T-cell (primary cell): ENCODE results near the gene JARID2. TPM values are rescaled to one million over a fixed set of nuclear protein-coding genes. Genes with fewer than 3 reads are reported as not detected.
A peak's percentile ranks its signal among the peaks of the same experiment; 100 is the strongest.

Experiments used
- ATAC-seq, 4 experiments: fragments of 200-7000 bp in 3 of 4; fragments of 150-1000 bp in 1 of 4; cut with Tn5 transposase; replicated peaks in 1 of 4; 1 replicate in 3 of 4; 2 replicates in 1 of 4; pipeline ENCODE4 v1.10.0; 2021; ENCODE audit warnings: moderate library complexity in 3 of 4, mild to moderate bottlenecking in 2 of 4, moderate number of reproducible peaks in 1 of 4
- CTCF ChIA-PET, 2 donors: fragments of 300-600 bp; sonication (Branson Sonifier 250); formaldehyde crosslinking; loops; one replicate each; lab custom pipeline; 2022; ENCODE audit warnings: antibody characterized with exemption in 2 of 2; lab: Charles Lee
- POLR2A ChIA-PET, 2 donors: fragments of 300-600 bp; sonication (Branson Sonifier 250); formaldehyde crosslinking; loops; one replicate each; lab custom pipeline; 2022; ENCODE audit warnings: antibody characterized with exemption in 2 of 2; lab: Charles Lee
- DNase-seq, 35 experiments: peaks; one replicate each; pipeline versions ENCODE4 v3.0.0 to v3.0.0-alpha.2; 2013 to 2023
- H3K27ac ChIP-seq: one replicate; pipeline ENCODE4 v1.5.1; 2013; ENCODE audit warnings: low read length
- H3K27me3 ChIP-seq, 2 experiments: replicated peaks in 1 of 2; 1 replicate in 1 of 2; 2 replicates in 1 of 2; pipeline versions ENCODE4 v1.6.1 to v1.7.0; 2013; ENCODE audit warnings: low read length in 1 of 2, mixed read lengths in 1 of 2; ENCODE audit not compliant: control insufficient read depth in 2 of 2, insufficient read depth in 2 of 2; ENCODE audit errors: extremely low read depth in 1 of 2
- H3K36me3 ChIP-seq, 2 donors: 1 replicate in 1 of 2; 2 replicates in 1 of 2; pipeline versions ENCODE4 v1.6.1 to v1.7.0; 2013; ENCODE audit warnings: low read length in 1 of 2; ENCODE audit not compliant: control insufficient read depth in 2 of 2, insufficient read depth in 1 of 2; ENCODE audit errors: extremely low read depth in 1 of 2
- H3K4me1 ChIP-seq, 2 experiments: 1 replicate in 1 of 2; 2 replicates in 1 of 2; pipeline versions ENCODE4 v1.6.1 to v1.7.0; 2013; ENCODE audit warnings: low read length in 2 of 2, mixed read lengths in 1 of 2; ENCODE audit not compliant: insufficient read depth in 2 of 2, control insufficient read depth in 1 of 2; ENCODE audit errors: extremely low read depth in 1 of 2
- H3K4me3 ChIP-seq, 2 donors: 1 replicate in 1 of 2; 2 replicates in 1 of 2; pipeline versions ENCODE4 v1.5.1 to v1.7.0; 2013; ENCODE audit warnings: mild to moderate bottlenecking in 2 of 2, low read length in 1 of 2, moderate library complexity in 1 of 2; ENCODE audit not compliant: control insufficient read depth in 1 of 2; ENCODE audit errors: extremely low read depth in 1 of 2
- H3K9me3 ChIP-seq: 2 replicates; pipeline ENCODE4 v1.7.0; 2013
- H3K27ac Mint-ChIP-seq, 2 donors: one replicate each; pipeline ENCODE4 v1.8.0; 2020 to 2021; ENCODE audit warnings: mild to moderate bottlenecking in 2 of 2, mixed read lengths in 2 of 2
- H3K27me3 Mint-ChIP-seq, 2 donors: one replicate each; pipeline ENCODE4 v1.8.0; 2021 to 2022; ENCODE audit warnings: mixed read lengths in 2 of 2
- H3K36me3 Mint-ChIP-seq: one replicate; pipeline ENCODE4 v1.8.0; 2021; ENCODE audit warnings: mixed read lengths
- H3K4me1 Mint-ChIP-seq, 3 donors: one replicate each; pipeline ENCODE4 v1.8.0; 2020 to 2022; ENCODE audit warnings: mixed read lengths in 3 of 3, mild to moderate bottlenecking in 1 of 3
- H3K4me3 Mint-ChIP-seq, 3 donors: one replicate each; pipeline ENCODE4 v1.8.0; 2020 to 2022; ENCODE audit warnings: mild to moderate bottlenecking in 3 of 3, mixed read lengths in 3 of 3, moderate library complexity in 3 of 3
- H3K9me3 Mint-ChIP-seq, 3 donors: one replicate each; pipeline ENCODE4 v1.8.0; 2020 to 2022; ENCODE audit warnings: mixed read lengths in 3 of 3
- WGBS: methylation state at CpG from one replicate; pipeline ENCODE4 v1.1.5; 2013; ENCODE audit warnings: missing lambda C conversion rate; ENCODE audit not compliant: insufficient coverage; 5-methylcytosine and 5-hydroxymethylcytosine counted together
- total RNA-seq, 35 experiments: library from RNA in 6 of 35; stranded (reverse) in 6 of 35; fragments of 120-200 nt in 1 of 35; gene quantifications; one replicate each; pipeline versions ENCODE4 v1.2.1 to v1.2.4 and lab custom pipeline; 2013 to 2026

Gene JARID2
- total RNA-seq, 5 donors from 2014 or later (not counting 1 experiment from before 2014, with no cell fraction given) = 19.8 to 27.9 (median 21.6) TPM

GRCh38 chr6:15551798-15552197 lies 305.9 kb downstream of the JARID2 start:
- no peak for DNase-seq
- Mint-ChIP-seq H3K27ac (no peak overlapping the region), H3K4me1 (peaks cover 29 to 44% (median 35%) of the 10 kb centered on the region in 3 donors), H3K4me3 (no peak overlapping the region), H3K9me3 (no peaks in the 10 kb centered on the region), H3K27me3 (no peaks in the 10 kb centered on the region), H3K36me3 (peaks cover 4% of the 10 kb centered on the region)
- ChIA-PET POLR2A (no interaction called here), CTCF (no interaction called here)
- Histone ChIP-seq H3K9me3 (no peaks in the 10 kb centered on the region), H3K4me1 (no peaks in the 10 kb centered on the region), H3K27ac (no peak overlapping the region), H3K27me3 (no peaks in the 10 kb centered on the region), H3K4me3 (no peak overlapping the region), H3K36me3 (no peaks in the 10 kb centered on the region)
- ATAC-seq = no peak
- WGBS = 68% methylated on average over 6 of the region's 6 CpGs

- no peaks in the 10 kb centered on the region for H3K4me1 ChIP-seq
- H3K27me3 Mint-ChIP-seq = no peaks in the 10 kb centered on the region
- ChIA-PET POLR2A (interaction anchor here in 1 of 2 donors (0.8 kb wide), 1 partner anchor 23 kb away, joined by 3 read pairs; no protein-coding TSS in a partner anchor), CTCF (no interaction called here)
- peak overlapping the region in 1 of 2 donors; percentile 34 for H3K27ac Mint-ChIP-seq
- H3K9me3 ChIP-seq = no peaks in the 10 kb centered on the region
- no peaks in the 10 kb centered on the region for H3K36me3 ChIP-seq
- H3K4me3 Mint-ChIP-seq = no peak overlapping the region
- H3K9me3 Mint-ChIP-seq = no peaks in the 10 kb centered on the region
- no peak overlapping the region for H3K4me3 ChIP-seq
- H3K36me3 Mint-ChIP-seq = peaks cover 6% of the 10 kb centered on the region
- ATAC-seq (no peak), DNase-seq (no peak)
- no peak overlapping the region for H3K27ac ChIP-seq
- H3K27me3 ChIP-seq = no peaks in the 10 kb centered on the region
- no CpG with 5 or more reads among the region's 2 CpGs for WGBS
- H3K4me1 Mint-ChIP-seq = peaks cover 32 to 48% (median 37%) of the 10 kb centered on the region in 3 donors
These were observed 307.2 kb downstream of the JARID2 start for GRCh38 chr6:15553031-15553430.

DNA sequence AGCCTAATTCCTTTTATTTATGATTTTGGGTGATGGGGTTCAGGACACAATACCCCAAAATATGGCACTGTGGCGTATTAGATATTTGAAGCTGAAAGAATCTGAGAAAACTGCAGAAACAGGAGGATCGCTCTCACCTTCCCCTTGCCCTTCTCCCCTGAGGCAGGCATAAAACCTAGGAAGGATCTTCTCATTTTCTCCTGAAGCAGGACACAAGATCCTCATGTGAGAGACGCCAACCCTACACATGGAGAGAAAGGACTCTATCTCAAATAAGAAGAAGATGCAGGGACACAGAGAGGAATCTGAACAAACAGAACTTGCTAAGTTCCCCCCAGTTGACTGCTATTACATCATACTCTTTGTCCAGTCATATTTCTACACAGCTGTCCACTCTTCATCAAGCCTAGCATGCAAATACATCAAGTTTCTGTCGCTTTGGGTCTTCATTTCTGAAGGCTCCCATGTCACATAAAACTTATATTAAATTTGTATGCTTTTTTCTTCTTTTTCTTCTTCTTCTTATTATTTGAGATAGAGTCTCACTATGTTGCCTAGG lies 307.9 kb downstream of the JARID2 start:
- no peak for ATAC-seq
- 100% methylated on average over 1 of the region's 4 CpGs for WGBS
- ChIA-PET CTCF (no interaction called here), POLR2A (no interaction called here)
- Mint-ChIP-seq H3K4me1 (peaks cover 32 to 48% (median 37%) of the 10 kb centered on the region in 3 donors), H3K4me3 (no peak overlapping the region), H3K27ac (no peak overlapping the region), H3K27me3 (no peaks in the 10 kb centered on the region), H3K9me3 (no peaks in the 10 kb centered on the region), H3K36me3 (peaks cover 7% of the 10 kb centered on the region)
- H3K4me1 ChIP-seq = no peaks in the 10 kb centered on the region
- H3K36me3 ChIP-seq = no peaks in the 10 kb centered on the region
- DNase-seq = no peak
- no peak overlapping the region for H3K27ac ChIP-seq
- H3K27me3 ChIP-seq = no peaks in the 10 kb centered on the region
- H3K4me3 ChIP-seq = no peak overlapping the region
- no peaks in the 10 kb centered on the region for H3K9me3 ChIP-seq

DNA sequence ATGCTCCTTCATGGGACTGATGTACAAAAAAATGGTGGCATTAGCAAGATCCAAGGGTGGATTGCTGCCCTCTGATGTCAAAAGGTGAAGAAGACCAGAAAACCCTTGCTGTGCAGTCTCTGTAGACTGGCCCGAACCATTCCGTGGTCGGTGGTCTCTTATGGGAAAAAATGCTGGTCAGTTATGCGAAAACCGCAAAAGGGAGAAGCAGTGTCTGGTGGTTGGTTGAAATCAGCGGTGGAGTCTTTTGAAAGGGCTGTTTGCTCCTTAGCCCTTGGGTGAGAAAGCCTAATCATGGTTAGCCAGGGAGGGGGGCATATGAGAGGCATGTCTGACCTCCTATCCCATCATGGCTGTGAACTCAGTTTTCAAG lies 308.8 kb downstream of the JARID2 start:
- H3K9me3 Mint-ChIP-seq = no peaks in the 10 kb centered on the region
- no peaks in the 10 kb centered on the region for H3K36me3 ChIP-seq
- no peaks in the 10 kb centered on the region for H3K4me1 ChIP-seq
- H3K27ac ChIP-seq = no peak overlapping the region
- no peak for DNase-seq
- WGBS = 98% methylated on average over 5 of the region's 6 CpGs
- no peak for ATAC-seq
- CTCF ChIA-PET = interaction anchor here in 1 of 2 donors (0.6 kb wide), 1 partner anchor 92 kb away, joined by 3 read pairs; no protein-coding TSS in a partner anchor
- peaks cover 10% of the 10 kb centered on the region for H3K36me3 Mint-ChIP-seq
- H3K27ac Mint-ChIP-seq = no peak overlapping the region
- peaks cover 30 to 44% (median 37%) of the 10 kb centered on the region in 3 donors for H3K4me1 Mint-ChIP-seq
- no peaks in the 10 kb centered on the region for H3K9me3 ChIP-seq
- no peak overlapping the region for H3K4me3 Mint-ChIP-seq
- H3K27me3 Mint-ChIP-seq = no peaks in the 10 kb centered on the region
- no peak overlapping the region for H3K4me3 ChIP-seq
- POLR2A ChIA-PET = no interaction called here
- no peaks in the 10 kb centered on the region for H3K27me3 ChIP-seq

DNA sequence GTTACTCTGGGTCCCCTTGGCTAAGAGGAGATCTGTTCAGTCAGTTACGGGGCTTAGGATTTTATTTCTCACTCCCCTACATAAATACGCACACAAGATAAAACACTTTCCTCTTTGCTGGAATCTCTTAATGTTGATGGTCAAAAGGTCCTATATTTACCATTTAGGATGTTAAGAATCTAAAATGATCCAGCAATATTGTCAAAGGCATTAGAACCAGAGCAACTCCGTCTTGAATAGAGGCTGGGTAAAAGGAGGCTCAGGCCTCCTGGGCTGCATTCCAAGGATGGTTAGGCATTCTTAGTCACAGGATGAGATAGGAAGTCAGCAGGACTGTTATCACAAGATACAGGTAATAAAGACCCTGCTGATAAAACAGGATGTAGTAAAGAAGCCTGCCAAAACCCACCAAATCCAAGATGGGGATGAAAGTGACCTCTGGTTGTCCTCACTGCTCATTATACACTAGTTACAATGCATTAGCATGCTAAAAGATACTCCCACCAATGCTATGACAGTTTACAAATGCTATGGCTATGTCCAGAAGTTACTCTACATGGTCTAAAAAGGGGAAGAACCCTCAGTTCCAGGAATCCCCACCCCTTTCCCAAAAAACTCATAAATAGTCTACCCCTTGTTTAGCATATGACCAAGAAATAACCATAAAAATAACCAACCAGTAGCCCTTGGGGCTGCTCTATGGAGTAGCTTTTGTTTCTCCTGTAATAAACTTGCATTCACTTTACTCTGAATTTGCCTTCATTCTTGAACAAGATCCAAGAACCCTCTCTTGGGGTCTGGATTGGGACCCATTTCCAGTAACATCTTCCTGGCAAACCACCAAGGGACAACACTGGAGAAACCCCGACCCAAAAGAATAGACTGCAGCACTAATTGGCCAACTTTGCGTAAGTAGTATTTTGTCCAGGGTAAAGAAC lies 309.5 kb downstream of the JARID2 start:
- Mint-ChIP-seq H3K4me1 (peaks cover 27 to 42% (median 36%) of the 10 kb centered on the region in 3 donors), H3K9me3 (no peaks in the 10 kb centered on the region), H3K36me3 (peaks cover 10% of the 10 kb centered on the region), H3K4me3 (no peak overlapping the region), H3K27ac (no peak overlapping the region), H3K27me3 (no peaks in the 10 kb centered on the region)
- WGBS = no CpG with 5 or more reads among the region's 5 CpGs
- no peak for DNase-seq
- H3K27ac ChIP-seq = no peak overlapping the region
- no peak overlapping the region for H3K4me3 ChIP-seq
- no peaks in the 10 kb centered on the region for H3K4me1 ChIP-seq
- H3K27me3 ChIP-seq = no peaks in the 10 kb centered on the region
- ChIA-PET POLR2A (no interaction called here), CTCF (no interaction called here)
- ATAC-seq = no peak
- H3K9me3 ChIP-seq = no peaks in the 10 kb centered on the region
- H3K36me3 ChIP-seq = no peaks in the 10 kb centered on the region

DNA sequence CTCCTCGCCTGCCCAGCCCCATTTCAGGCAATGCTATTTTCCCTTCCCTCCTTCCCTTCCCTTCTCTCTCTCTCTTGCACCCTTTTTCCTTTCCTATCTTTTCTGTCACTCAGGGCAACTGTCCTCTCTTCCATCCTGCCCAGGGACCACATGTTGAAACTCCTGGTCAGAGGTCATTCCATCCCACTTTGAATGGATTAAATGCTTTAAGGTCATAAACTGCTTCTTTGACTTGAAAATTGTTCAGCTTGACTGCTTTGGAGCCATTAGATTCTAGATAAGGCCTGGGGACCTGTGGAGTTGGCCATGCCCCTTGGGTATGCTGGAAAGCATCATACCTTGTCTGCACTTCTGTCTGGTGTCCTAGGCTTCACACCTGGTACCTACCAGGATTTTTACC lies 310.8 kb downstream of the JARID2 start:
- H3K4me1 ChIP-seq = no peaks in the 10 kb centered on the region
- Mint-ChIP-seq H3K4me3 (no peak overlapping the region), H3K36me3 (peaks cover 10% of the 10 kb centered on the region), H3K27ac (peak overlapping the region in 1 of 2 donors; percentile 26), H3K9me3 (no peaks in the 10 kb centered on the region), H3K4me1 (peaks cover 20 to 34% (median 25%) of the 10 kb centered on the region in 3 donors), H3K27me3 (no peaks in the 10 kb centered on the region)
- H3K36me3 ChIP-seq = no peaks in the 10 kb centered on the region
- no peak overlapping the region for H3K4me3 ChIP-seq
- no peak for DNase-seq
- ChIA-PET CTCF (no interaction called here), POLR2A (no interaction called here)
- WGBS = 92% methylated on average over 1 of the region's 1 CpG
- H3K9me3 ChIP-seq = no peaks in the 10 kb centered on the region
- H3K27ac ChIP-seq = no peak overlapping the region
- ATAC-seq = no peak
- no peaks in the 10 kb centered on the region for H3K27me3 ChIP-seq
